Activated CD4-positive, alpha-beta T cell treated with anti-CD3 and anti-CD28 coated beads, Interleukin-2, amount 10 ng/mL, durations not matched to agents 7 days and 5 days (primary cell): ENCODE measurements around the gene SEC14L3. TPM values are rescaled to one million over a fixed set of nuclear protein-coding genes. Genes with fewer than 3 reads are reported as not detected.

Source experiments
- CTCF ChIA-PET: fragments of 350-600 bp; sonication (Branson Sonifier 250); formaldehyde crosslinking; loops from one replicate; lab custom pipeline; 2021; ENCODE audit warnings: antibody characterized with exemption; lab: Charles Lee
- POLR2A ChIA-PET: fragments of 350-600 bp; sonication (Branson Sonifier 250); formaldehyde crosslinking; loops from one replicate; lab custom pipeline; 2021; ENCODE audit warnings: antibody characterized with exemption; lab: Charles Lee
- DNase-seq: peaks from one replicate; pipeline ENCODE4 v3.0.0-alpha.2; 2020
- H3K27ac Mint-ChIP-seq: one replicate; pipeline ENCODE4 v1.8.0; 2021; ENCODE audit warnings: mild to moderate bottlenecking, moderate library complexity, mixed read lengths
- H3K27me3 Mint-ChIP-seq: one replicate; pipeline ENCODE4 v1.8.0; 2021; ENCODE audit warnings: mixed read lengths
- H3K36me3 Mint-ChIP-seq: one replicate; pipeline ENCODE4 v1.8.0; 2021; ENCODE audit warnings: low read depth, mixed read lengths
- H3K4me1 Mint-ChIP-seq: one replicate; pipeline ENCODE4 v1.8.0; 2021; ENCODE audit warnings: mixed read lengths
- H3K4me3 Mint-ChIP-seq: one replicate; pipeline ENCODE4 v1.8.0; 2021; ENCODE audit warnings: mild to moderate bottlenecking, moderate library complexity, mixed read lengths
- H3K9me3 Mint-ChIP-seq: one replicate; pipeline ENCODE4 v1.8.0; 2021; ENCODE audit warnings: mixed read lengths
- total RNA-seq, 2 experiments: library from RNA; stranded (reverse); gene quantifications; one replicate each; pipeline ENCODE4 v1.2.3, GENCODE V29; 2021

The SEC14L3 gene
- total RNA-seq = not detected

GRCh38 chr22:30471616-30472318 is at the start of gene SEC14L3:
Gene SEC14L3, minus strand, starts transcription at chr22:30472017. Its CDS starts 59 bp downstream, at chr22:30471958.
- Mint-ChIP-seq H3K4me1 (peaks cover 16% of the 10 kb centered on the region), H3K27ac (no peak within 1 kb of the TSS)
- CTCF ChIA-PET = no interaction called here

GRCh38 chr22:30519842-30520425 is 48.1 kb upstream of the SEC14L3 start:
- no peak overlapping the region for H3K4me3 Mint-ChIP-seq
- H3K4me1 Mint-ChIP-seq = no peaks in the 10 kb centered on the region
- H3K36me3 Mint-ChIP-seq = no peaks in the 10 kb centered on the region
- H3K27ac Mint-ChIP-seq = no peak overlapping the region
- POLR2A ChIA-PET = no interaction called here
- H3K27me3 Mint-ChIP-seq = no peaks in the 10 kb centered on the region
- no peaks in the 10 kb centered on the region for H3K9me3 Mint-ChIP-seq
- CTCF ChIA-PET = interaction anchor here (1.0 to 1.4 kb wide), 2 partner anchors 8 to 9 kb away, joined by 3 read pairs; no protein-coding TSS in a partner anchor
- no peak for DNase-seq

More at GRCh38 chr22:30471616-30472318, at the start of gene SEC14L3:
- Mint-ChIP-seq H3K36me3 (no peaks in the 10 kb centered on the region), H3K4me3 (no peak within 1 kb of the TSS), H3K9me3 (no peaks in the 10 kb centered on the region), H3K27me3 (peaks cover 7% of the 10 kb centered on the region)
- no peak for DNase-seq
- POLR2A ChIA-PET = no interaction called here

GRCh38 chr22:30516731-30517130 is 44.9 kb upstream of the SEC14L3 start:
- no peak overlapping the region for H3K4me3 Mint-ChIP-seq
- ChIA-PET CTCF (no interaction called here), POLR2A (interaction anchor here (0.5 kb wide), 1 partner anchor 103 kb away, joined by 3 read pairs; no protein-coding TSS in a partner anchor)
- no peak for DNase-seq
- H3K4me1 Mint-ChIP-seq = no peaks in the 10 kb centered on the region
- no peaks in the 10 kb centered on the region for H3K9me3 Mint-ChIP-seq
- H3K27me3 Mint-ChIP-seq = no peaks in the 10 kb centered on the region
- H3K36me3 Mint-ChIP-seq = no peaks in the 10 kb centered on the region
- H3K27ac Mint-ChIP-seq = no peak overlapping the region

GRCh38 chr22:30516273-30516672 is 44.5 kb upstream of the SEC14L3 start:
- CTCF ChIA-PET = no interaction called here
- H3K27me3 Mint-ChIP-seq = no peaks in the 10 kb centered on the region
- H3K9me3 Mint-ChIP-seq = no peaks in the 10 kb centered on the region

GRCh38 chr22:30514252-30514651 is 42.4 kb upstream of the SEC14L3 start:
- Mint-ChIP-seq H3K27me3 (peaks cover 1% of the 10 kb centered on the region), H3K4me1 (no peaks in the 10 kb centered on the region), H3K4me3 (no peak overlapping the region), H3K27ac (no peak overlapping the region), H3K9me3 (no peaks in the 10 kb centered on the region), H3K36me3 (no peaks in the 10 kb centered on the region)
- ChIA-PET CTCF (no interaction called here), POLR2A (no interaction called here)
- no peak for DNase-seq

More at GRCh38 chr22:30516273-30516672, 44.5 kb upstream of the SEC14L3 start:
- Mint-ChIP-seq H3K27ac (no peak overlapping the region), H3K4me3 (no peak overlapping the region), H3K36me3 (no peaks in the 10 kb centered on the region), H3K4me1 (no peaks in the 10 kb centered on the region)
- POLR2A ChIA-PET = interaction anchor here (0.5 kb wide), 1 partner anchor 104 kb away, joined by 3 read pairs; no protein-coding TSS in a partner anchor
- DNase-seq = no peak

GRCh38 chr22:30513462-30513861 is 41.6 kb upstream of the SEC14L3 start:
- H3K36me3 Mint-ChIP-seq = no peaks in the 10 kb centered on the region
- H3K4me1 Mint-ChIP-seq = no peaks in the 10 kb centered on the region
- ChIA-PET CTCF (no interaction called here), POLR2A (no interaction called here)
- peaks cover 1% of the 10 kb centered on the region for H3K27me3 Mint-ChIP-seq
- H3K4me3 Mint-ChIP-seq = no peak overlapping the region
- no peak overlapping the region for H3K27ac Mint-ChIP-seq
- H3K9me3 Mint-ChIP-seq = no peaks in the 10 kb centered on the region
- DNase-seq = no peak

- H3K36me3 Mint-ChIP-seq = no peaks in the 10 kb centered on the region
- H3K4me3 Mint-ChIP-seq = no peak overlapping the region
- H3K9me3 Mint-ChIP-seq = no peaks in the 10 kb centered on the region
- no peak overlapping the region for H3K27ac Mint-ChIP-seq
- DNase-seq = no peak
- H3K4me1 Mint-ChIP-seq = no peaks in the 10 kb centered on the region
- H3K27me3 Mint-ChIP-seq = peaks cover 3% of the 10 kb centered on the region
- POLR2A ChIA-PET = no interaction called here
- CTCF ChIA-PET = interaction anchor here (0.7 to 0.8 kb wide), 3 partner anchors 12 to 85 kb away, joined by 3 read pairs; no protein-coding TSS in a partner anchor
These were observed 40.1 kb upstream of the SEC14L3 start for GRCh38 chr22:30511911-30512310.

DNA sequence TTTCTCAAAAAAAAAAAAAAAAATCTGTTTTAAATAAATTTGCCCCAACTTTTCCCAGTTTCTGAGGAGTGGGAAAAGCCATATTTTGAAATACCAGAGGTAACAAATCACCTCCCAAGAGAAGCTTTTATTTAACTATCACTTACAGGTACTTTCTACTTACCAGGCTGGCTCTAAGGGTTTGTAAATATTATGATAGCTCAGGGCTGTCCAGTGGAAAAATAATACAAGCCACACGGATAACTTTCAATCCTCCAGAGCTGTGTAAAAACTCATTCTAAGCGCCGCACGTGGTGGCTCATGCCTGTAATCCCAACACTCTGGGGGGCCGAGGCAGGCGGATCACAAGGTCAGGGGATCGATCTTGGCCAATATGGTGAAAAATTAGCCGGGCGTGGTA is 39.3 kb upstream of the SEC14L3 start:
- POLR2A ChIA-PET = no interaction called here
- Mint-ChIP-seq H3K27me3 (peaks cover 7% of the 10 kb centered on the region), H3K4me3 (no peak overlapping the region), H3K27ac (no peak overlapping the region), H3K4me1 (no peaks in the 10 kb centered on the region), H3K9me3 (no peaks in the 10 kb centered on the region), H3K36me3 (no peaks in the 10 kb centered on the region)
- CTCF ChIA-PET = interaction anchor here (0.6 to 1.2 kb wide), 3 partner anchors 9 to 25 kb away, joined by 3 read pairs; no protein-coding TSS in a partner anchor
- DNase-seq = no peak

GRCh38 chr22:30508216-30508615 is 36.4 kb upstream of the SEC14L3 start:
- CTCF ChIA-PET = no interaction called here
- no peaks in the 10 kb centered on the region for H3K36me3 Mint-ChIP-seq

DNA sequence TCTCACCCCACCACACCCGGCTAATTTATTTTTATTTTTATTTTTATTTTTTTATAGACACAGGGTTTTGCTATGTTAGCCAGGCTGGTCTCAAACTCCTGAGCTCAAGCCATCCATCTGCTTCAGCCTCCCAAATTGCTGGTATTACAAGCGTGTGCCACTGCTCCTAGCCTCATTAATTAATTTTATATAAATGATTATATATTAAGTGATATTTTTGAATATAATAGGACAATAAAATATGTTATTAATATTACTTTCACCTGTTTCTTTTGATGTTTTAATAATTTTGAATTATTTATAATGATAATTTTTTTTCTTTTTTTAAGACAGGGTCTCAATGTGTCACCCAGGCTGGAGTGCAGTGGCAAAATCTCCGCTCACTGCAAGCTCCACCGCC is 35.9 kb upstream of the SEC14L3 start:
- Mint-ChIP-seq H3K36me3 (no peaks in the 10 kb centered on the region), H3K4me3 (no peak overlapping the region), H3K4me1 (no peaks in the 10 kb centered on the region), H3K27me3 (peaks cover 22% of the 10 kb centered on the region), H3K27ac (no peak overlapping the region), H3K9me3 (no peaks in the 10 kb centered on the region)
- no peak for DNase-seq
- CTCF ChIA-PET = no interaction called here
- POLR2A ChIA-PET = no interaction called here

More at GRCh38 chr22:30508216-30508615, 36.4 kb upstream of the SEC14L3 start:
- Mint-ChIP-seq H3K4me1 (no peaks in the 10 kb centered on the region), H3K27me3 (peaks cover 22% of the 10 kb centered on the region), H3K4me3 (no peak overlapping the region), H3K9me3 (no peaks in the 10 kb centered on the region), H3K27ac (no peak overlapping the region)
- POLR2A ChIA-PET = no interaction called here
- no peak for DNase-seq

GRCh38 chr22:30506507-30506968 is 34.7 kb upstream of the SEC14L3 start:
- CTCF ChIA-PET = no interaction called here
- Mint-ChIP-seq H3K9me3 (no peaks in the 10 kb centered on the region), H3K4me1 (no peaks in the 10 kb centered on the region), H3K27ac (peak overlapping the region; percentile 50), H3K36me3 (no peaks in the 10 kb centered on the region), H3K4me3 (no peak overlapping the region), H3K27me3 (peaks cover 22% of the 10 kb centered on the region)
- DNase-seq = no peak
- POLR2A ChIA-PET = no interaction called here

- ChIA-PET POLR2A (no interaction called here), CTCF (no interaction called here)
- no peak overlapping the region for H3K27ac Mint-ChIP-seq
- no peaks in the 10 kb centered on the region for H3K9me3 Mint-ChIP-seq
- no peaks in the 10 kb centered on the region for H3K36me3 Mint-ChIP-seq
- no peak for DNase-seq
- H3K27me3 Mint-ChIP-seq = peaks cover 20% of the 10 kb centered on the region
- no peak overlapping the region for H3K4me3 Mint-ChIP-seq
- H3K4me1 Mint-ChIP-seq = no peaks in the 10 kb centered on the region
These were observed 31.7 kb upstream of the SEC14L3 start for GRCh38 chr22:30503551-30503950.

DNA sequence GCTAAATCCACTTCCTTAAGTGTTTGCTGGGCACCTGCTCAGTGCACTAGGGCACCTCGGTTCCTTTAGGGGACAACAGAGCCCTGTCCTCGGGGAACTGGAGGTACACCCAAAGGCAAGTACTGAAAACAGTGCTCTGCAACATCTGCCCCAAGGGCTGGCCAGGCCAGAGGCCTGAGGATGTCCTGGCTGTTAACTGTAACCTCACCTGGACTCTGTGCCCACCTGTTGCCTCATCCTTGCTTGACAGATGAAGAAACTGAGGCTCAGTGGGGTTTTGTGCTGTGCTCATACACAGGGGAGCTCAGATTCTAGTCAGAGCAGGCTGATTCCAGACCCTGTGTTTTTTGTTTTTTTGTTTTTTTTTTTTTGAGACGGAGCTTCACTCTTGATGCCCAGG is 31.1 kb upstream of the SEC14L3 start:
- ChIA-PET CTCF (no interaction called here), POLR2A (no interaction called here)
- no peak overlapping the region for H3K27ac Mint-ChIP-seq
- no peaks in the 10 kb centered on the region for H3K9me3 Mint-ChIP-seq
- no peaks in the 10 kb centered on the region for H3K4me1 Mint-ChIP-seq
- H3K27me3 Mint-ChIP-seq = peaks cover 20% of the 10 kb centered on the region
- DNase-seq = no peak
- no peaks in the 10 kb centered on the region for H3K36me3 Mint-ChIP-seq
- no peak overlapping the region for H3K4me3 Mint-ChIP-seq
